GM19023 (cell line): Measurements from ENCODE around the gene CNDP2.

Source experiments
- ATAC-seq: cut with Tn5 transposase; IDR thresholded peaks from one replicate; pipeline ENCODE4 v1.9.1; 2021; ENCODE audit warnings: mild to moderate bottlenecking, moderate library complexity; ENCODE audit not compliant: unreplicated experiment

CNDP2 gene

GRCh38 chr18:74468547-74469061, 27.6 kb upstream of the CNDP2 start:
- ATAC-seq = no peak

- ATAC-seq = no peak
Measured at GRCh38 chr18:74472312-74472711, 23.9 kb upstream of the CNDP2 start.

- no peak for ATAC-seq
Measured at GRCh38 chr18:74473976-74474640, 22.1 kb upstream of the CNDP2 start.

DNA sequence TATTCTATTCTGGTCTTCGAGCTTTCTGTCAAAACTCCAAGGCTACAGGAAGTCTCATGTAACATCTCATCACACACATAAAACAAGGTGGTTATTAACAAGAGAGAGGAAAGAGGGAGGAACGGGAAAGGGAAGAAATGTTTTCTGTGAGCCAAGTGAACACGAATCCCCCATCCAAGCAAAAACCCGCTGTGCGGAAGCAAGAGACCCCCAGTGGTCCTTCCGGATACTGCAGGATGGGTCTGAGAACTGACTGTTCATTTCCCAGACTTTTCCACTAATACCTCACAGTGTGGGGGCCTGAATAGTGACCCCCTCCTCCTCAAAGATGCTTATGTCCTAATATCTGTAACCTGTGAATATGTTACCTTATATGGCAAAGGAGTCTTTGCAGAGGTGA, 20.0 kb upstream of the CNDP2 start:
- ATAC-seq = no peak

DNA sequence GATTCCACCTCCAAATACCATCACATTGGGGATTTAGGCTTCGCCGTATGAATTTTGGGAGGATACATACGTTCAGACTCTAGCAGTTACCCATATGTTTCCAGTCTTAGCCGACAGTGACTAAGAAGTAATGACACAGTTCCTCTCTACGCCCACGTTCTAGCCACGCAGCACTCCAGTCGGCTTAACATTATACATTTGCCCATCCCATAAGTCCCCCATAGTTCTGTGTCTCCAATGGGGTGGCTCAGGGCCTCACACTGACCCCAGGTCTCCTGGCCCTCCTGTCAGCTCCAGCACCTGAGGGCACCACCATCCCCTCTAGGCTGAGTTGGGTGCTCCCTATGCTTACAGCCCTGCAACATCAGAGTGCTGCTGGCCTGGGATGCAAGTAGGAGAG, 18.4 kb upstream of the CNDP2 start:
- no peak for ATAC-seq

DNA sequence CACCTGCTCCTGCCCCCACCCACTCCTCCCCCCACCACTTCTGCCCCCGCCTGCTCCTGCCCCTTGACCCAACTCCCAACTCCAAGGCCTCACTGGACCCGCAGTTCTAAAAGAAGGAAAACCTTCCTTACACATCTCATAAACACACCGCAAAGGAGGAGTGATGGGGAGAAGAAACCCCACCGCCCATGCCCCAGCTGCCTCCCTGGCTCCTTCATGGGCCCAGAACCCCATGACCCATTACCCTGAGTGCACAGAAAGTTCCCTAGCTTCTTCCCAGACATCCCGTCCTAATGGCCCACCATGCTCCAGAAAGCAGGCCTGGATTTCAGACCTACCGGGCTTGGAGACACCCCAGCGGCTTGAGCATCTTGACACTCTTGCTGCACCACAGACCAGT, 17.8 kb upstream of the CNDP2 start:
- no peak for ATAC-seq

- ATAC-seq = no peak
Measured at GRCh38 chr18:74478880-74479279, 17.3 kb upstream of the CNDP2 start.

GRCh38 chr18:74479486-74480148, 16.5 kb upstream of the CNDP2 start:
- no peak for ATAC-seq

GRCh38 chr18:74480149-74480651, 16.0 kb upstream of the CNDP2 start:
- no peak for ATAC-seq

- ATAC-seq = no peak
Measured at GRCh38 chr18:74482697-74483096, 13.5 kb upstream of the CNDP2 start.

GRCh38 chr18:74486119-74486849, 9.9 kb upstream of the CNDP2 start:
- no peak for ATAC-seq

DNA sequence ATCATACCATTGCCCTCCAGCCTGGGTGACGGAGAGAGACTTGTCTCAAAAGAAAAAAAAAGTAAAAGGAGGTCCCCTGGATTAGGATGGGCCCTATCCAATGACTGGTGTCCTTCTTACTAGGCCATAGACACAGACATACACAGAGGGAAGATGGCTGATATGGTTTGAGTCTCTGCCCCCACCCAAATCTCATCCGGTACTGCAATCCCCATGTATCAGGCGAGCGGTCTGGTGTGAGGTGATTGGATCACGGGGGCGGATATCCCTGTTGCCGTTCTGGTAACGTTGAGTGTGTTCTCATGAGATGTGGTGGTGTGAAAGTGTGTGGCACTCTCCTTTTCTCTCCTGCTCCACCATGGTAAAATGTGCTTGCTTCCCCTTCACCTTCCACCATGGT, 7.8 kb upstream of the CNDP2 start:
- no peak for ATAC-seq

- ATAC-seq = no peak
Measured at GRCh38 chr18:74488864-74489263, 7.3 kb upstream of the CNDP2 start.

GRCh38 chr18:74489676-74490075, 6.5 kb upstream of the CNDP2 start:
- ATAC-seq = no peak

GRCh38 chr18:74492259-74492658, 3.9 kb upstream of the CNDP2 start:
- ATAC-seq = no peak

GRCh38 chr18:74493689-74494088, 2.5 kb upstream of the CNDP2 start:
- no peak for ATAC-seq

DNA sequence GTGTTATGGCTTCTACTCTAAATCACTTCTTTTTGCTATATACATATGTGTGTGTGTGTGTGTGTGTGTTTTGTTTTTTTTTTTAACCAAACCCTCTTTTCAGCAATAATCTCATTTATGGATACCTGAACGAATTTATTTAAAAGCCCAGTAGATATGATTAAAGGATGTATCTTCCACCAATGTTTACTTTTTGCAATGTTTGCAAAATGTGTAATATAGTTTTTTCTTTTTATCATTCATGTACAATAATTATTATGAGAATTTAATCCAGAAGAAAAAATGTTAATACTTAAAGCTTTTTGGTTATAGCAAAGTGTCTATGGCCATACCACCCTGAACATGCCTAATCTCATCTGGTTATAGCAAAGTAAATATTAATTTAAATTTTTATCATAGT, 1.6 kb upstream of the CNDP2 start:
- ATAC-seq = no peak

- peak; percentile 31 for ATAC-seq
Measured at GRCh38 chr18:74496508-74497323, 553 bp downstream of the CNDP2 start.

DNA sequence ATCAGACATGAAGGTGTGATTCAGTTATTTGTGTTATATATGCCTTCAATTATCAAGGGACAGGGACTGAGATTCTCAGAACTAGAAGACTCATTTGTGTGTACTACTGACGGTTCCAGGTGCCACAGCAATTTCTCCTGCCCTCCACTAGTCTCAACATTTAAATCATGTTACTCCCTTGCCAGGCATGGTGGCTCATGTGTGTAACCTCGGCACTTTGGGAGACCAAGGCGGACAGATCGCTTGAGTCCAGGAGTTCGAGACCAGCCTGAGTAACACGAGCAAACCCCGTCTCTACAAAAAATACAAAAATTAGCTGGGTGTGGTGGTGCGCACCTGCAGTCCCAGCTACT, 1.1 kb downstream of the CNDP2 start:
- ATAC-seq = no peak

DNA sequence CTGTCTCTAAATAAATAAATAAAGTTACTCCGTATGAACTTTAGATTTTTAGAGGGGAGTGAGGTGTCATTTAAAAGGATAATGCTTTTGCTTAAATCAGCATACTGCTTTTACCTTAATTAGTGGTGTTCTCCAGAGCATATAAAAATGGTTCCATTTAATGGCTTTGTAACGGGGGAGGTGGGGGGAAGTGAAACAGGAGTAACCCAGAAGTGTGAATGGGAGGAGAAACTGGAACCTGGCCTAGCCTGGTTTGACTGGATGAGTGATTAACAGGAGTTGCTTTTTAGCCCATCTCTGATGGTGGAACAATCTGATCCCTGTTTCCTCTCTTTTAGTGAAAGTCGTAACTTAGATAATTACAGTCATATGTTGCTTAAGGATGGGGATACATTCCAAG, 1.6 kb downstream of the CNDP2 start:
- no peak for ATAC-seq
